H1 (cell line): ENCODE measurements around the gene TNFRSF13B. TPM values are rescaled to one million over a fixed set of nuclear protein-coding genes. Genes with fewer than 3 reads are reported as not detected.

Experiments used
- CTCF ChIA-PET: fragments of 300-600 bp; sonication (Branson Sonifier 250); formaldehyde crosslinking; loops from one replicate; lab custom pipeline; 2021; ENCODE audit not compliant: partially characterized antibody; lab: Charles Lee
- POLR2A ChIA-PET: fragments of 300-600 bp; sonication (Branson Sonifier 250); formaldehyde crosslinking; loops from one replicate; lab custom pipeline; 2021; ENCODE audit warnings: inconsistent platforms; ENCODE audit not compliant: partially characterized antibody; lab: Charles Lee
- DNase-seq, 2 experiments: peaks; one replicate each; pipeline versions ENCODE4 v3.0.0 to v3.0.0-alpha.2; 2010 to 2022; ENCODE audit warnings: low spot score in 2 of 2, low read depth in 1 of 2, mixed read lengths in 1 of 2
- FAIRE-seq: peaks from 2 replicates; lab custom pipeline; 2011; peaks lifted over from hg19 to GRCh38; lab: Jason Lieb, UNC
- H2AFZ ChIP-seq: 2 replicates; pipeline ENCODE4 v1.8.1; 2012; ENCODE audit warnings: low read length, inconsistent platforms
- H2AK5ac ChIP-seq: 2 replicates; pipeline ENCODE4 v1.6.1; 2013; ENCODE audit warnings: low read depth, low read length
- H2BK120ac ChIP-seq: replicated peaks from 2 replicates; pipeline ENCODE3; 2013; ENCODE audit warnings: low read depth, low read length, inconsistent platforms
- H2BK12ac ChIP-seq: 2 replicates; pipeline ENCODE4 v1.6.1; 2013; ENCODE audit warnings: low read depth, low read length
- H2BK15ac ChIP-seq: 2 replicates; pipeline ENCODE4 v1.6.1; 2013; ENCODE audit warnings: low read length
- H2BK20ac ChIP-seq: 2 replicates; pipeline ENCODE4 v1.6.1; 2013; ENCODE audit warnings: low read length
- H2BK5ac ChIP-seq: 2 replicates; pipeline ENCODE4 v1.6.1; 2013; ENCODE audit warnings: low read depth, low read length
- H3K14ac ChIP-seq: 2 replicates; pipeline ENCODE4 v1.6.1; 2013; ENCODE audit warnings: inconsistent platforms; ENCODE audit not compliant: insufficient read length
- H3K18ac ChIP-seq: 2 replicates; pipeline ENCODE4 v1.6.1; 2013; ENCODE audit warnings: low read length; ENCODE audit errors: extremely low read depth
- H3K23ac ChIP-seq: 2 replicates; pipeline ENCODE4 v1.6.1; 2013; ENCODE audit warnings: inconsistent platforms; ENCODE audit not compliant: insufficient read length
- H3K23me2 ChIP-seq: 2 replicates; pipeline ENCODE4 v1.6.1; 2013; ENCODE audit warnings: low read depth, low read length
- H3K27ac ChIP-seq: 2 replicates; pipeline ENCODE4 v1.6.1; 2011; ENCODE audit warnings: low read depth, low read length, inconsistent platforms
- H3K27me3 ChIP-seq, 4 experiments: replicated peaks in 1 of 4; 1 replicate in 1 of 4; 2 replicates in 3 of 4; pipeline versions ENCODE4 v1.6.1 to v1.8.1; 2011 to 2013; ENCODE audit warnings: low read length in 3 of 4, mild to moderate bottlenecking in 3 of 4, inconsistent platforms in 2 of 4, mixed read lengths in 2 of 4, moderate library complexity in 1 of 4; ENCODE audit not compliant: control insufficient read depth in 3 of 4, insufficient read depth in 3 of 4; ENCODE audit errors: extremely low read depth in 1 of 4
- H3K36me3 ChIP-seq, 4 experiments: 2 replicates each; pipeline versions ENCODE4 v1.6.1 to v1.8.1; 2011 to 2013; ENCODE audit warnings: mild to moderate bottlenecking in 4 of 4, low read length in 3 of 4, moderate library complexity in 2 of 4, control low read depth in 1 of 4, inconsistent platforms in 1 of 4; ENCODE audit not compliant: insufficient read depth in 4 of 4, control insufficient read depth in 2 of 4
- H3K4ac ChIP-seq: replicated peaks from 2 replicates; pipeline ENCODE3; 2013; ENCODE audit warnings: low read length, low read depth, mixed read lengths, inconsistent platforms; ENCODE audit not compliant: insufficient read length
- H3K4me1 ChIP-seq, 4 experiments: replicated peaks in 1 of 4; 1 replicate in 1 of 4; 2 replicates in 3 of 4; pipeline versions ENCODE4 v1.6.1 to v1.8.1; 2011 to 2013; ENCODE audit warnings: low read length in 3 of 4, inconsistent platforms in 2 of 4, mixed read lengths in 1 of 4; ENCODE audit not compliant: insufficient read depth in 4 of 4, control insufficient read depth in 3 of 4
- H3K4me2 ChIP-seq, 2 experiments: 2 replicates each; pipeline versions ENCODE4 v1.6.1 to v1.8.1; 2011 to 2013; ENCODE audit warnings: low read depth in 2 of 2, low read length in 2 of 2, control low read depth in 1 of 2, inconsistent platforms in 1 of 2, mild to moderate bottlenecking in 1 of 2; ENCODE audit not compliant: insufficient read depth in 1 of 2
- H3K4me3 ChIP-seq, 4 experiments: fragments of 200-600, 300-600 bp in 1 of 4; sonication (generic), shearing (Covaris generic), sonication (Bioruptor Twin) in 1 of 4; 2 replicates each; pipeline versions ENCODE4 v1.5.1 to v1.8.1; 2011 to 2016; ENCODE audit warnings: low read length in 4 of 4, low read depth in 3 of 4, control low read depth in 2 of 4, inconsistent platforms in 2 of 4, mild to moderate bottlenecking in 2 of 4, mixed read lengths in 1 of 4, moderate library complexity in 1 of 4; ENCODE audit not compliant: insufficient read depth in 2 of 4; ENCODE audit errors: extremely low read depth in 1 of 4
- H3K56ac ChIP-seq: replicated peaks from 2 replicates; pipeline ENCODE3; 2013; ENCODE audit warnings: low read depth, mild to moderate bottlenecking, mixed read lengths, low read length, inconsistent platforms; ENCODE audit not compliant: insufficient read length
- H3K79me1 ChIP-seq: 2 replicates; pipeline ENCODE4 v1.6.1; 2013; ENCODE audit warnings: low read depth, low read length, control low read depth
- H3K79me2 ChIP-seq, 2 experiments: 2 replicates each; pipeline versions ENCODE4 v1.6.1 to v1.8.1; 2012 to 2013; ENCODE audit warnings: low read length in 2 of 2, mild to moderate bottlenecking in 2 of 2, inconsistent platforms in 1 of 2; ENCODE audit not compliant: insufficient read depth in 2 of 2, control insufficient read depth in 1 of 2
- H3K9ac ChIP-seq, 4 experiments: replicated peaks in 1 of 4; 1 replicate in 1 of 4; 2 replicates in 3 of 4; pipeline versions ENCODE4 v1.6.1 to v1.8.1; 2011 to 2013; ENCODE audit warnings: low read depth in 3 of 4, low read length in 3 of 4, control low read depth in 2 of 4, mild to moderate bottlenecking in 2 of 4, moderate library complexity in 2 of 4, inconsistent platforms in 1 of 4; ENCODE audit errors: extremely low read depth in 1 of 4
- H3K9me3 ChIP-seq, 2 experiments: 2 replicates each; pipeline versions ENCODE4 v1.6.1 to v1.8.1; 2012 to 2013; ENCODE audit warnings: mild to moderate bottlenecking in 2 of 2, moderate library complexity in 2 of 2, control low read depth in 1 of 2, inconsistent platforms in 1 of 2, low read depth in 1 of 2, low read length in 1 of 2, mixed read lengths in 1 of 2; ENCODE audit not compliant: insufficient read depth in 2 of 2
- H4K20me1 ChIP-seq, 2 experiments: replicated peaks in 1 of 2; 2 replicates each; pipeline versions ENCODE3 to v1.8.1; 2011 to 2013; ENCODE audit warnings: inconsistent platforms in 2 of 2, low read length in 2 of 2, mild to moderate bottlenecking in 1 of 2; ENCODE audit not compliant: insufficient read depth in 2 of 2, control insufficient read depth in 1 of 2
- H4K5ac ChIP-seq: 2 replicates; pipeline ENCODE4 v1.6.1; 2013; ENCODE audit warnings: low read length, low read depth, mixed read lengths, inconsistent platforms; ENCODE audit not compliant: insufficient read length
- H4K8ac ChIP-seq: 2 replicates; pipeline ENCODE4 v1.8.0; 2013; ENCODE audit warnings: mild to moderate bottlenecking, moderate library complexity, low read length, inconsistent platforms; ENCODE audit not compliant: insufficient read depth; ENCODE audit errors: extremely low read depth
- H4K91ac ChIP-seq: replicated peaks from 2 replicates; pipeline ENCODE3; 2013; ENCODE audit warnings: low read length, mixed read lengths, inconsistent platforms; ENCODE audit not compliant: insufficient read length
- ATF2 ChIP-seq: IDR thresholded peaks from 2 replicates; pipeline ENCODE4 v1.6.1; 2012; ENCODE audit warnings: low read length, inconsistent platforms
- BACH1 ChIP-seq: IDR thresholded peaks from 2 replicates; pipeline ENCODE4 v1.6.1; 2012; ENCODE audit warnings: low read length, improper control_type of control experiment
- CHD2 ChIP-seq: IDR thresholded peaks from 2 replicates; pipeline ENCODE4 v1.6.1; 2012; ENCODE audit warnings: low read length, improper control_type of control experiment
- FOSL1 ChIP-seq: IDR thresholded peaks from 2 replicates; pipeline ENCODE4 v1.6.1; 2011; ENCODE audit warnings: mild to moderate bottlenecking, low read depth, low read length, moderate library complexity; ENCODE audit not compliant: insufficient read depth
- KDM5A ChIP-seq: fragments of 200-600 bp; IDR thresholded peaks from 2 replicates; pipeline ENCODE4 v1.7.1; 2012; ENCODE audit warnings: mild to moderate bottlenecking, low read length, inconsistent platforms, mixed read lengths
- PHF8 ChIP-seq: fragments of 200-600 bp; sonication (generic); conservative IDR thresholded peaks from 2 replicates; pipeline ENCODE4 v1.7.1; 2012; ENCODE audit warnings: low read depth, mild to moderate bottlenecking, inconsistent platforms, low read length, moderate library complexity
- SIX5 ChIP-seq: IDR thresholded peaks from 2 replicates; pipeline ENCODE4 v1.6.1; 2011; ENCODE audit warnings: mild to moderate bottlenecking, low read depth, low read length
- TCF12 ChIP-seq: IDR thresholded peaks from 2 replicates; pipeline ENCODE4 v1.6.1; 2011; ENCODE audit warnings: low read depth, mild to moderate bottlenecking, low read length
- USF2 ChIP-seq: IDR thresholded peaks from 2 replicates; pipeline ENCODE4 v1.6.1; 2011; ENCODE audit warnings: low read length, improper control_type of control experiment
- WGBS, 2 experiments: shearing (Covaris generic) in 1 of 2; methylation state at CpG; one replicate each; pipeline versions ENCODE4 v1.1.6 to v1.1.7; 2013 to 2015; ENCODE audit warnings: low lambda C conversion rate in 2 of 2, mixed read lengths in 2 of 2, inconsistent platforms in 1 of 2, low coverage in 1 of 2, missing lambda C conversion rate in 1 of 2; ENCODE audit not compliant: insufficient replicate concordance in 2 of 2, insufficient coverage in 1 of 2, insufficient read length in 1 of 2; ENCODE audit errors: extremely low coverage in 1 of 2, missing lambda C conversion rate in 1 of 2; 5-methylcytosine and 5-hydroxymethylcytosine counted together
- polyA plus RNA-seq, 7 experiments: library from polyadenylated mRNA; depleted of rRNA in 3 of 7; stranded (reverse) in 5 of 7; unstranded in 2 of 7; fragments of >200 nt in 5 of 7; fragments of 200-250 nt in 2 of 7; gene quantifications; 1 replicate in 5 of 7; 2 replicates in 1 of 7; 4 replicates in 1 of 7; pipeline versions ENCODE4 v1.2.1 to v1.2.3, GENCODE V29; 2011 to 2013; ENCODE audit warnings: missing spikeins in 2 of 7, mixed read lengths in 2 of 7
- total RNA-seq: library from RNA; stranded (reverse); fragmentation: NEBNext Ultra II Directional; extraction: Animal tissue kit (Norgen Biotek cat#: 25700); gene quantifications from 2 replicates; pipeline ENCODE4 v1.2.1, GENCODE V29; 2021

The TNFRSF13B gene
- total and polyA plus RNA-seq, 2 of the 8 experiments (the other 6 are each of a cell fraction or from before 2014, with no cell fraction given), result not detected

GRCh38 chr17:16941072-16942036, 30.6 kb downstream of the TNFRSF13B start:
- H2BK15ac ChIP-seq, result no peak overlapping the region
- no peaks in the 10 kb centered on the region for H4K20me1 ChIP-seq
- no peak overlapping the region for H4K8ac ChIP-seq
- H3K23ac ChIP-seq, result no peak overlapping the region
- no peaks in the 10 kb centered on the region for H3K79me1 ChIP-seq
- H3K27ac ChIP-seq, result no peak overlapping the region
- no peak overlapping the region for H2BK120ac ChIP-seq
- no peak overlapping the region for H3K4me3 ChIP-seq
- no peak overlapping the region for H2BK5ac ChIP-seq
- no peak overlapping the region for H4K5ac ChIP-seq
- no peak overlapping the region for H2AK5ac ChIP-seq
- no peak overlapping the region for H2BK12ac ChIP-seq
- H2AFZ ChIP-seq, result no peak overlapping the region
- H2BK20ac ChIP-seq, result no peak overlapping the region
- H3K4me1 ChIP-seq, result peaks cover 2 to 21% (median 10%) of the 10 kb centered on the region in 4 experiments; a peak in 5 of 7 replicates
- no peak overlapping the region for H3K14ac ChIP-seq
- H4K91ac ChIP-seq, result no peak overlapping the region
- FAIRE-seq, result no peak
- no peaks in the 10 kb centered on the region for H3K27me3 ChIP-seq
- H3K4ac ChIP-seq, result no peak overlapping the region
- H3K56ac ChIP-seq, result no peak overlapping the region
- no peaks in the 10 kb centered on the region for H3K23me2 ChIP-seq
- POLR2A ChIA-PET, result no interaction called here
- peak overlapping the region; percentile 32; the same call in 1 of the 2 replicates for H3K18ac ChIP-seq
- WGBS, 2 experiments, result 89% methylated on average over 15 of the region's 15 CpGs; no CpG with 5 or more reads in 1 of the 2 experiments
- H3K79me2 ChIP-seq, result no peaks in the 10 kb centered on the region
- no peaks in the 10 kb centered on the region for H3K36me3 ChIP-seq
- no peaks in the 10 kb centered on the region for H3K9me3 ChIP-seq
- no peak overlapping the region for H3K9ac ChIP-seq
- DNase-seq, result no peak
- CTCF ChIA-PET, result interaction anchor here (0.5 to 2.4 kb wide), 4 partner anchors 48 to 105 kb away, joined by 3 to 15 read pairs (median 4); no protein-coding TSS in a partner anchor
- H3K4me2 ChIP-seq, result no peak overlapping the region
- TF ChIP-seq USF2 (no peak), ATF2 (no peak), TCF12 (no peak), BACH1 (no peak), PHF8 (no peak), FOSL1 (no peak), CHD2 (no peak), SIX5 (no peak), KDM5A (no peak)
